HG03175 (cell line): ENCODE measurements around the gene CRYBG2.
"Not testable (repeated sequence)": the region's sequence is repeated elsewhere in the genome, so short reads cannot be mapped to it uniquely, and the experiment has no call there.

Experiments used
- ATAC-seq: cut with Tn5 transposase; IDR thresholded peaks from one replicate; pipeline ENCODE4 v1.9.1; 2021; ENCODE audit warnings: mild to moderate bottlenecking, moderate library complexity; ENCODE audit not compliant: unreplicated experiment

The CRYBG2 gene

GRCh38 chr1:26322042-26322331 lies 31.9 kb downstream of the CRYBG2 start:
- ATAC-seq, result no peak

- no peak for ATAC-seq
These were observed 32.5 kb downstream of the CRYBG2 start for GRCh38 chr1:26321315-26322041.

GRCh38 chr1:26320896-26321295 lies 33.0 kb downstream of the CRYBG2 start:
- no peak for ATAC-seq

DNA sequence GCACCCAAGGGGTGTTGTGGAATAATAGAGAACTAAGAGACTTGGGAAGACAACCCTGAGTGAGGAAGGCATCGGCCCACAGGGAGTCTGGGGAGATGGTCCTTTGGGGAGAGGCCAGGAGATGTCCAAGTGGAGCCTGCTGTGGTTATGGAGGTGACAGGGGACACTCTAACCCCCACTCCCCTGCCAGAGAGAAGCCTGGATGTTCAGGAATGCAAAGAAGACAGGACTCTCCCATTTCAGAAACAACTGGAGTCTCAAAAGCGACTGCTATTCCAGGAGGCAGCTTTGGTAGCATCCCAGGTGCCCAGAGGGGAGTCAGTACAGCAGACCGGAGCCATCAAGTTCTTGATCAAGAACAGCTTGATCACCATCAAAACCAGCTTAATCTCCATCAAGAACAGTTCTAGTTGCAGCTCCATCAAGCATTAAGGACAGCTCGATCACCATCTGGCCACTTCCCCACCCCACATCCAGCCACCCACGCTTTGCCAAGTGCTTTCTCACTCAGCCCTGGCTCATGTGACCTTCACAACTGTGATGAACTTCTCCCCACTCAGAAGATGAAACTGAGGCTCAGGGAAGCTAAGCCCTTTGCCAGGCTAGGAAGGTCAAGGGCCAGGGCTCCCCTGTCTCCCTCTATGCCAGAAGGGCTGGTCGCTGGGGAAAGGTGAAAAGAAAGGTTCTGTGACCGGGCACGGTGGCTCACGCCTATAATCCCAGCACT lies 35.4 kb downstream of the CRYBG2 start:
- no peak for ATAC-seq

DNA sequence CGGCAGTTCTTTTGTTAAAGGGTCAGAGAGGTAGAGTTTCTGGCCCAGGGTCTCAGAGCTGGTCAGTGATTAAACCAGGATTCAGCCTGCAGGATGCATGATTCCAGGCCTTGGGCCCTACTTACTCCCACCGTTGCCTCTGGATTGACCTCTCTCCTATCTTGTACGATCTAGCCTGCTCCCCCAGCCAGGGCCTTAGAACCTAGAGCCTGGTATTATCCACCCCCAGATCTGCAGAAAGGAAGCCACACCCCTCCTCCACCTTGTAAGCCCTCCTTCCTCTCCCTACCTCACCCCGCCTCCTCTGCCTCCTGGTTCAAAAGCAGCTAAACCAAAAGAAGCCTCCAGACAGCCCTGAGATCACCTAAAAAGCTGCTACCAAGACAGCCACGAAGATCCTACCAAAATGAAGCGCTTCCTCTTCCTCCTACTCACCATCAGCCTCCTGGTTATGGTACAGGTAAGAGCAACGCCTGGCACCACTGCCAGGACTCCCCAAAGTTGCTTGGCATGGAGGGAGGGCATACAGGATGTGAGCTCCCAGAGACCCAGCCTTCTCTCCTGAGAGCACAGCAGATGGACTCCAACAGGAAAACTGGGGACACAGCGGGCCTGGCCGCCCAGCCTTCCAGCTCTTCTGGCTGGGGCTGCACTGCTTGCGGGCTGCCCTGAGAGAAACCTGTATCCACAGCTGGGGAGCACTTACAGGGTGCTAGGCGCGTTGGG lies 36.2 kb downstream of the CRYBG2 start, which contains the start of gene CD52:
Gene CD52, plus strand, starts transcription at position 347 of the 726 bp plus-strand sequence. Its CDS starts 60 bp downstream, at position 407.
- peak; percentile 40 for ATAC-seq

- no peak for ATAC-seq
These were observed 36.8 kb downstream of the CRYBG2 start for GRCh38 chr1:26317146-26317545.

- ATAC-seq, result no peak
These were observed 37.8 kb downstream of the CRYBG2 start for GRCh38 chr1:26315874-26316850.

GRCh38 chr1:26314501-26314900 lies 39.4 kb downstream of the CRYBG2 start:
- no peak for ATAC-seq

- not testable (repeated sequence) for ATAC-seq
These were observed 45.7 kb downstream of the CRYBG2 start for GRCh38 chr1:26307966-26308899.

GRCh38 chr1:26307363-26307781 lies 46.6 kb downstream of the CRYBG2 start:
- no peak for ATAC-seq

- peak; percentile 99 for ATAC-seq
These were observed 47.4 kb downstream of the CRYBG2 start, which contains the start of gene UBXN11 for GRCh38 chr1:26306290-26307229. Gene UBXN11, minus strand, starts transcription at chr1:26306636. Its CDS starts 3,753 bp downstream, at chr1:26302883.

DNA sequence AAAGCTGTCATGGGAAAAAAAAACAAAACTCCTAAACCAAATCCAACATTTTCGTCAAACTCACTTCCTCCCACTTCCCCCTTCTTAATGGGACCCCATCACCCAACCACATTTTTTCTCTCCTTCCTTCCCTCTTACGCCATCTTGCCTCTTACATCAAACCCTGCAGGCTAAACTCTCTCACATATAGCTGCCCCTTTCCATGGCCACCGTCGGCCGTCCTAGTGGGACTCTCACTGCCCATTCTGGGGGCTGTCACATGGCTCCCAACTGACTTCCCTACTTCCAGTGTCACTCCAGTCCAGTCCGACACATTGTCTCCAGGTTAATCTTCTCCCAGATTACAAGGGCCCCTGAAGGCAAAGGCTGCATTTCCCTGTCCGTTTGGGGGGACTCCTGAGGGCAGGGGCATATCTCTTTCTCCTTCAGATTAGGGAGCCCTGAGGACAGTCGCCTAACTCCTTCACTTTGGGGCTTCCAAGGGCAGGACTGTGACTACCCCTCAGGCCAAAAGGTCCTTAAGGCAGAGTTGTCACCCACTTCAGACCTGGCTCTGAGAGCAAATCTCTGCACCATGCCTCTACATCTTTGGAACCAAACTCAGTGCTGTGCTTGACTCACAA lies 48.2 kb downstream of the CRYBG2 start:
- ATAC-seq, result peak; percentile 8

DNA sequence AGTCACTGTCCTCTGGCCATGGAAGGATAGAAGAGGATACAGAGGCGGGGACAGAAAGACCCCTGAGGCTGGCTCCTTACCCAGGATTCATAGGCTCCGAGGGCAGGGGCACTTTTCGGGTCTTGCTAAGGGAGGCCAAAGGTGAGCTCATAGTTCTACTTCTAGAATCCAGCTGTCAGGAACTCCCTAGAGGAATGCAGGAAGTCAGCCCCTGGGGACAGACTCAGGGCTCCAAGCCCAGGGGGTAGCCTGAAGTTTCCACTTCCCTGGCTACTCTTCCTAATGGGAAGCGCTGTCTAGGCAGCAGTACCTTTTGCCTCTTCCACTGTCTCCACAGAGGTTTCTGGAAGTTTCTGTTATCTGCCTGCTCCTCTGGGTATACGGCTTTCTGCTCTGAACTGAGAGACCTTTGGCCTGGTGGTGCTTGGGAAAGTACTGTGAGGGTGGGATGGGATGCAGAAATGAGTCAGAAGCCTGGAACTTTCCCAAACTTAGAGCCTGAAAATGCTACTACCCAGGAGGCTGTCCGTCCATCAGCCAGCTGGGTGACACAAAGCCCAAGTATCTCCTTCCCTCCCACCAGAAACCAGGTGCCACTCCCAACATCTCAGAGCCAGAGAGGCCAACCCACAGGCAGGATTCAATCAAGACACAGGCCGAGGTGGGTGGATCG lies 51.1 kb downstream of the CRYBG2 start:
- ATAC-seq, result no peak

DNA sequence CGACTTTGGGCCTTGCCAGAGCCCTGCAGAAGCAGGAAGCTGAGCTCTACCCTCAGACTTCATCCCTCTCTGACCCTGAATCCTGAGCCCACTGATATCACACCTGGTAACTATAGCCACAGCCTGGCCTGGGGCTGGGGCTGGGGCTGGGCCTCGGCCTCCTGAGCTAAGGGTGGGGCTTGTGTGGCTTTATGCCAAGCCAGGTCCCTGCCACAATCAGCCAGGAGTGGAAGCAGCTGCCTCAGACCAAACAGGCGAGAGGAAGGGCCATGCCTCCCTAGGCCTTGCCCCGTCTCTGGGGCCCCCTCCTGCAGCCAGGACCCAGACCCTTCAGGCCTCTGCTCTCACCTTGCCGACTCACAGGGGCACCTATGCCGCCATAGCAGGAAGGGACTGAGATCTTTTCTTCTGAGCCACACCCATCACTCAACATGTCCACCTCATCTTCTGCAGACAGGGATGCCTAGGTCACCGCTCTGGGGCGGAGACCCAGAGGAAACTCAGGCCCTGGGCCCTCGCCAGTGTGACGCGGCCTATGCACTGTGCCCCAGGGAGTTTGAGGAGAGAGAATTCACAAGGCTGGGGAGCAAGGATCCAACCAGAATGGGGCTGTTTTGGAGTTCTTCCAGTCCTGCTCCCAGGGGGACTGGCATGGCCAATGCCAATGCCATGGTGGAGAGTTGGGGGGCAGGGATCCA lies 53.2 kb downstream of the CRYBG2 start:
- no peak for ATAC-seq

- ATAC-seq, result no peak
These were observed 56.2 kb downstream of the CRYBG2 start for GRCh38 chr1:26297791-26298124.

GRCh38 chr1:26297057-26297790 lies 56.7 kb downstream of the CRYBG2 start:
- ATAC-seq, result no peak
